Activated CD4-positive, alpha-beta T cell treated with anti-CD3 and anti-CD28 coated beads for 36 hours (primary cell): ENCODE results near the gene CEP83. TPM values are rescaled to one million over a fixed set of nuclear protein-coding genes. Genes with fewer than 3 reads are reported as not detected.

Source experiments
- ATAC-seq: fragments of 200-7000 bp; cut with Tn5 transposase; one replicate; pipeline ENCODE4 v1.10.0; 2021; ENCODE audit warnings: mild to moderate bottlenecking, moderate library complexity
- CTCF ChIA-PET: fragments of 350-600 bp; sonication (Branson Sonifier 250); formaldehyde crosslinking; loops from one replicate; lab custom pipeline; 2021; ENCODE audit warnings: antibody characterized with exemption; lab: Charles Lee
- POLR2A ChIA-PET: fragments of 350-600 bp; sonication (Branson Sonifier 250); formaldehyde crosslinking; loops from one replicate; lab custom pipeline; 2021; ENCODE audit warnings: antibody characterized with exemption, inconsistent platforms; lab: Charles Lee
- DNase-seq: peaks from one replicate; pipeline ENCODE4 v3.0.0-alpha.2; 2020
- H3K27ac Mint-ChIP-seq: one replicate; pipeline ENCODE4 v1.8.0; 2021; ENCODE audit warnings: mixed read lengths
- H3K27me3 Mint-ChIP-seq: one replicate; pipeline ENCODE4 v1.8.0; 2021; ENCODE audit warnings: mixed read lengths
- H3K36me3 Mint-ChIP-seq: one replicate; pipeline ENCODE4 v1.8.0; 2021; ENCODE audit warnings: low read depth, mixed read lengths
- H3K4me1 Mint-ChIP-seq: one replicate; pipeline ENCODE4 v1.8.0; 2021; ENCODE audit warnings: mixed read lengths
- H3K4me3 Mint-ChIP-seq: one replicate; pipeline ENCODE4 v1.8.0; 2021; ENCODE audit warnings: mild to moderate bottlenecking, moderate library complexity, mixed read lengths
- H3K9me3 Mint-ChIP-seq: one replicate; pipeline ENCODE4 v1.8.0; 2021; ENCODE audit warnings: low read depth, mixed read lengths
- intact Hi-C, 2 experiments: fragments of 100-400 bp; cut with DNase I in 1 of 2; cut with micrococcal nuclease in 1 of 2; formaldehyde crosslinking; loops; one replicate each; pipeline versions ENCODE4 v1.14.2 to v1.15.1; 2022 to 2024; cut with DNase I, micrococcal nuclease
- total RNA-seq, 2 experiments: library from RNA; stranded (reverse); gene quantifications; one replicate each; pipeline ENCODE4 v1.2.3, GENCODE V29; 2021

CEP83 gene
- total RNA-seq, 2 experiments from 2014 or later, result 21.9 to 22.6 TPM

DNA sequence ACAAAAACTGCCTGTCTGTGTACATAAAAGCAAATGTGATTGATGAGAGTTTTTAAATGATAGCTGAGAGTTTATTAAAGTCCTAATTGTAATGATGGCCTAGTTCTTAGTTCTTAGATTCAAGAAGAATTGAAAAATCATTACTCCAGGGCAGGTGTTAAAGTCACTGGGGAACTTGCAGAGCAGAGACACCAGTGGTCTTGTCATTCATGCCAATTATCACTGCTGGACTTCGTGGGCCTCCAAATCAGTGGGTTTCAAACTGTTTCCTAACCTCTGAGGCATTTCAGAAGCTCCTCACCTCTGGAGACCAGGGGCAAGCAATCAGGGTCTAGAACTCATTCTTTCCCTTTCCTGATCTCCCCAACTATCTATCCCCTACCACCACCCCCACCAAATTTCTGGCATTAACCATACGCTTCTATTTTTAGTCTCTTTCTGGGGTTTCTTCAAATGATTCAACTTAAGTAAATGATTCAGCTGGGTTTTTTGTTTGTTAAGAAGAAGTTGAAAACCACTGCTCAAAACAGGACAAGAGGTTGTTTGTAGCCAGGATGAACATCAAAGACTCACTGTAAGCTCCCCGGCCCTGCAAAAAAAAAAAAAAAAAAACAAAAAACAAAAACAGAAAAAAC lies 80.1 kb downstream of the CEP83 start:
- ATAC-seq (peak; percentile 78), DNase-seq (peak; percentile 17)
- Mint-ChIP-seq H3K27me3 (no peaks in the 10 kb centered on the region), H3K36me3 (peaks cover 47% of the 10 kb centered on the region), H3K4me1 (peaks cover 33% of the 10 kb centered on the region), H3K27ac (peak overlapping the region; percentile 16), H3K9me3 (peaks cover 6% of the 10 kb centered on the region), H3K4me3 (no peak overlapping the region)
- CTCF ChIA-PET, result interaction anchor here (0.7 to 0.8 kb wide), 2 partner anchors 79 to 182 kb away, joined by 3 read pairs; no protein-coding TSS in a partner anchor
- POLR2A ChIA-PET, result interaction anchor here (1.1 kb wide), 1 partner anchor 79 kb away, joined by 3 read pairs; no protein-coding TSS in a partner anchor
- intact Hi-C loops, result loop anchor here in 1 of 2 experiments (10.0 kb wide), 1 partner anchor 1455 kb away; the partner anchor contains the start of gene EEA1

DNA sequence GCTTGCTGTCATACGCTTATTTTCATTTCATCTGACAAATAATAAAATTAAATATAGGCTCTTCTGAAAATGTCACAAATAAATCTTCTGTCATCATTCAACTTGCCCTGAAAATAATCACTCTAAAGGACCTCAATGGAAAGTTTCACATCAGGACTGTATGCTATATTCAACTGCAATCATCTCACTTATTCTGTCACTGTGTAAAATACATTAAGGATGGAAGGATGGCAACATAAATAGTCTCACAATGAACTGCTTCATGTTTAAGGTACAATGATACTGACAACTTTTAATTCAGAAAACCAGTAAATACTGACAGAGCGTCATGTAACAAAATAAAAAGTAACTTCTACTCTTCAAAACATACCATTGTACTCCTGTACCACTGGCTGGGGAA lies 82.1 kb downstream of the CEP83 start:
- DNase-seq, result no peak
- ChIA-PET POLR2A (no interaction called here), CTCF (no interaction called here)
- intact Hi-C loops, result loop anchor here in 1 of 2 experiments (10.0 kb wide), 1 partner anchor 1453 kb away; the partner anchor contains the start of gene EEA1
- Mint-ChIP-seq H3K9me3 (no peaks in the 10 kb centered on the region), H3K36me3 (peaks cover 43% of the 10 kb centered on the region), H3K4me3 (no peak overlapping the region), H3K4me1 (peaks cover 44% of the 10 kb centered on the region), H3K27me3 (no peaks in the 10 kb centered on the region), H3K27ac (no peak overlapping the region)
- no peak for ATAC-seq

DNA sequence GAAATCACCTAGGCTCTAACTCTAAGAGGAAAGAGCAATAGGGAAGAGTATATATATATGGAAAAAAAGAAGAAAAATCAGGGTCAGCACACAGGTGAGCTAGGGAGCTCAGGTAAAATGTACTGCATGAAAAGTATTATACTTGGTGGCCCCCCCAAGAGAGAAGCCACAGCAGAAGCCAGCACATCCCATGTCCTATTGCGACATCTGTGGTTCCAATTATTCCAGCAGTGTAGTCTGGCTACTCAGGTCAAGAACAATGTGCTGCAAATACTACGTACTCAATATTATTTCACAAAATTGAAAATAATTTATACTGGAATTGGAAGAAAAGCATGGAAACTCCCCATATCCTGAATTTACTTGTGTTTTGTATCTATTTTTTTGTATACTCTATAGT lies 85.5 kb downstream of the CEP83 start:
- intact Hi-C loops, result loop anchor here in 1 of 2 experiments (5.0 to 10.0 kb wide), 3 partner anchors 248 to 1449 kb away; partner anchors contain the start of gene EEA1
- CTCF ChIA-PET, result no interaction called here
- no peak for DNase-seq
- H3K27me3 Mint-ChIP-seq, result no peaks in the 10 kb centered on the region
- H3K9me3 Mint-ChIP-seq, result no peaks in the 10 kb centered on the region
- no peak overlapping the region for H3K4me3 Mint-ChIP-seq
- no peak for ATAC-seq
- POLR2A ChIA-PET, result no interaction called here
- peaks cover 26% of the 10 kb centered on the region for H3K4me1 Mint-ChIP-seq
- H3K27ac Mint-ChIP-seq, result peak overlapping the region; percentile 47
- peaks cover 40% of the 10 kb centered on the region for H3K36me3 Mint-ChIP-seq

DNA sequence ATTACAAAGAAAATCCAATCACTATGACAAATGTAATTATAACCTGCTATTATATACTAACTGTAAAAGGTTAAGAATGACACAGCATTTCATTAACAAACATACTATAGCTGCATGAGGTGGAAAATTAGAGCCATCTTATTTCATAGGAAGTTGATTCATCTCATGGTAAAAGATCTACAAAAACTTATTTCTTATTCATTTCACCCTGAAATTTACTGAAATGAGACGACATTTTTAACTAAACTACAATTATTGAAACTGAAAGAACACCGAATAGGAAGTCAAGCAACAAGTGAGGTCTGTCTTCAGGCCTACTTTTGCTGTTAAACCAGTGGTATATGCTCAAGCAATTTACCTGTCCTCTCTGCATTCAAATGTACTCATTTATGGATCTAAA lies 87.2 kb downstream of the CEP83 start:
- CTCF ChIA-PET, result interaction anchor here (1.1 to 1.5 kb wide), 2 partner anchors 67 to 271 kb away, joined by 3 to 4 read pairs; no protein-coding TSS in a partner anchor
- Mint-ChIP-seq H3K36me3 (peaks cover 40% of the 10 kb centered on the region), H3K9me3 (no peaks in the 10 kb centered on the region), H3K27ac (peak overlapping the region; percentile 80), H3K4me1 (peaks cover 26% of the 10 kb centered on the region), H3K4me3 (no peak overlapping the region), H3K27me3 (no peaks in the 10 kb centered on the region)
- no peak for DNase-seq
- intact Hi-C loops, result loop anchor here (1.0 to 10.0 kb wide), 10 partner anchors 46 to 1448 kb away; partner anchors contain the start of gene EEA1 (in 1 of the 2)
- ATAC-seq, result peak; percentile 93
- POLR2A ChIA-PET, result interaction anchor here (0.5 to 1.0 kb wide), 2 partner anchors 164 to 1760 kb away, joined by 3 read pairs; no protein-coding TSS in a partner anchor

DNA sequence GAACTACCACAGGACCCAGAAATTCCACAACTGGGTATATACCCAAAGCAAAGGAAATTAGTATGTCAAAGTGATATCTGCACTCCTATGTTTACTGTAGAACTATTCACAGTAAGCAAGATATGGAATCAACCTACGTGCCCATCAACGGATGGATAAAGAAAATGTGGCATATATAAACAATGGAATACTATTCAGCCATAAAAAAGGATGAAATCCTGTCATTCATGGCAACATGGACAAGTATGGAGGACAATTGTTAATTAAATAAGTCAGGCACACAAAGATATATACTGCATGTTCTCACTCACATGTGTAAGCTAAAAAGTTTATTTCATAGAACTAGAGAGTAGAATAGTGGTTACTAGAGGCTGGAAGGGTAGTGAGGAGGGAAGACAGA lies 97.0 kb downstream of the CEP83 start:
- no peak for ATAC-seq
- peaks cover 71% of the 10 kb centered on the region for H3K36me3 Mint-ChIP-seq
- POLR2A ChIA-PET, result no interaction called here
- H3K4me3 Mint-ChIP-seq, result no peak overlapping the region
- CTCF ChIA-PET, result interaction anchor here (0.6 kb wide), 1 partner anchor 186 kb away, joined by 3 read pairs; no protein-coding TSS in a partner anchor
- no peak for DNase-seq
- intact Hi-C loops, result loop anchor here in 1 of 2 experiments (5.0 kb wide), 1 partner anchor 45 kb away; no protein-coding TSS in a partner anchor
- no peak overlapping the region for H3K27ac Mint-ChIP-seq
- H3K9me3 Mint-ChIP-seq, result peaks cover 24% of the 10 kb centered on the region
- no peaks in the 10 kb centered on the region for H3K4me1 Mint-ChIP-seq
- H3K27me3 Mint-ChIP-seq, result no peaks in the 10 kb centered on the region

DNA sequence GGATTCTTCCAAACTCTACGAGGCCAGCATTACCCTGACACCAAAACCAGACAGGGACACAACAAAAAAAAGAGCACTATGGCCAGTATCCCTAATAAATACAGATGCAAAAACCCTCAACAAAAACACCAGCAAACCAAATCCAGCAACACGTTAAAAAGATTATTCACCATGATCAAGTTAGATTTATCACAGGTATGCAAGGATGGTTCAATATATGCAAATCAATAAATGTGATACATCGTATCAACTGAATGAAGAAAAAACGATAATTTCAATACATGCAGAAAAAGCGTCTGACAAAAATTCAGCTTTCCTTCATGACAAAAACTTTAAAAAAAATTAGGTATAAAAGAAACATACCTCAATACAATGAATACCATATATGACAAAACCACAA lies 99.9 kb downstream of the CEP83 start:
- Mint-ChIP-seq H3K9me3 (peaks cover 30% of the 10 kb centered on the region), H3K4me1 (no peaks in the 10 kb centered on the region), H3K27me3 (no peaks in the 10 kb centered on the region), H3K36me3 (peaks cover 77% of the 10 kb centered on the region), H3K4me3 (no peak overlapping the region), H3K27ac (no peak overlapping the region)
- ChIA-PET CTCF (interaction anchor here (1.4 kb wide), 1 partner anchor 225 kb away, joined by 5 read pairs; no protein-coding TSS in a partner anchor), POLR2A (no interaction called here)
- DNase-seq, result no peak
- ATAC-seq, result no peak
- intact Hi-C loops, result loop anchor here in 1 of 2 experiments (5.0 kb wide), 1 partner anchor 42 kb away; no protein-coding TSS in a partner anchor

DNA sequence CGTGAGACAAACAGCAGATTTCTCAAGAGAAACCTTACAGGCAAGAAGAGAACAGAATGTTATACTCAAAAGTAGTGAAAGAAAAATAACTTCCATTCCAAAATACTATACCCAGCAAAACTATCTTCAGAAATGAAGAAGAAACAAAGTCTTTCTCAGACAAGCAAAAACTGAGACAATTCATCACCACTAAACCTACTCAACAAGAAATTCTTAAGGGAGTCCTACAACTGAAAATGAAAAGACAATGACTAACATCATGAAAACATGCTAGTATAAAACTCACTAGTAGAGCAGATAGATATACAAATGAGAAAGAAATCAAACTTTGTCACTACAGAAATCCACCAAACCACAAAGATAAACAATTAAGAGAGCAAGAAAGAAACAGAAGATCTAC lies 106.5 kb downstream of the CEP83 start:
- ChIA-PET CTCF (interaction anchor here (1.0 kb wide), 1 partner anchor 12 kb away, joined by 6 read pairs; no protein-coding TSS in a partner anchor), POLR2A (no interaction called here)
- H3K4me1 Mint-ChIP-seq, result peaks cover 6% of the 10 kb centered on the region
- ATAC-seq (peak; percentile 36), DNase-seq (no peak)
- H3K9me3 Mint-ChIP-seq, result peaks cover 42% of the 10 kb centered on the region
- H3K27me3 Mint-ChIP-seq, result no peaks in the 10 kb centered on the region
- H3K36me3 Mint-ChIP-seq, result peaks cover 90% of the 10 kb centered on the region
- no peak overlapping the region for H3K4me3 Mint-ChIP-seq
- no peak overlapping the region for H3K27ac Mint-ChIP-seq
- intact Hi-C loops, result no loop called here

DNA sequence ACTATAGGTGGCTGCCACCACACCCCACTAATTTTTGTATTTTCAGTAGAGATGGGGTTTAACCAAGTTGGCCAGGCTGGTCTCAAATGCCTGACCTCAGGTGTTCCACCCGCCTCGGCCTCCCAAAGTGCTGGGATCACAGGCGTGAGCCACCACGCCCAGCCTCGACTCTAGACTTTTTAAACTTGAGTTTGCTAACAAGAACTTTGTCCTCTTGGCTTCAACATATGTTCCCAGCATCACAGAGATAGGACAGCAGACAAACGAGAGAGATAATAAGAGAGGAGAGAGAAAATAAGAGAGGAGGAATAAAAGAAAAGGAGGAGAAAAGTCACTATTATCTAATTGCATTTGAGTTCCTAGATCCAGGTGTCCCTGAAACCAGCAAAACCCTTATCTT lies 119.1 kb downstream of the CEP83 start:
- Mint-ChIP-seq H3K4me3 (no peak overlapping the region), H3K4me1 (no peaks in the 10 kb centered on the region), H3K27ac (no peak overlapping the region), H3K27me3 (no peaks in the 10 kb centered on the region), H3K9me3 (no peaks in the 10 kb centered on the region), H3K36me3 (peaks cover 37% of the 10 kb centered on the region)
- POLR2A ChIA-PET, result no interaction called here
- DNase-seq (no peak), ATAC-seq (no peak)
- CTCF ChIA-PET, result interaction anchor here (0.7 kb wide), 1 partner anchor 17 kb away, joined by 3 read pairs; no protein-coding TSS in a partner anchor
- intact Hi-C loops, result no loop called here

DNA sequence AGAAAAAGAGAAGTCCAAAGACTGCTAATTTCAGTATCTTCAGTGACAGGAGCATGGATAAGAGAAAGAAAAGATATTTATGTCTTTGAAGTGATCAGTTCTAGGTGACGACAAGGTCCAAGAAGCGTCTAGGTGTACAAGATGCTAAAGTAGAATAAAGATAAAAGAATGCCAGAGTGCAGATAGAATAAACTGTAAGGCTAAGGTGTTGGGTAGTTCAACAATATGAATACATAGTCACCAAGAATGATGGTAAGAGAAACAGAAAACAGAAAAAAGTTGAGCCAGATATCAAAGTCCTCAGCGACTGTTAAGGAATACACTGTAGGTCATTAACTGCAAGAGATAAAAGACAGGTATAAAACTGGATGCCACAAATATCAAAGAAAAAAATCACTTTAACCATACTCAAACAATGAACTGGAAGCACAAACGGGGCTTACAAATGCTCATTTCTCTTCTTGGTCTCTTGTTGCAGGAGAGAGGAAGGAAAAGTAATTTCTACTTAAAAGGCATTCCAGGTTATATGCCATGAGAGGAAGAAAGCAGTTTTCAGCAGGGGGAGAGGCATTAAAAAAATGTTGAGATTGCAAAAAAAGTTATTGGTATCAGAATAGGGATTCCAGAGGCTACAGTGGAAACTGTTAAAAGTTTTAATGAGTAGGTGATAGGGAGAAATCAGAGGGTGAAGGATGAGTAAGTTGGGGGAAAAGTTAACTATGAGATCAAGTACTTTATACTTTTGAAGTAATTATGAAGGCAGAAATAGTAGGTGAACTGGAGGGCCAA lies 121.5 kb downstream of the CEP83 start:
- intact Hi-C loops, result no loop called here
- no peak for ATAC-seq
- no peak overlapping the region for H3K27ac Mint-ChIP-seq
- H3K36me3 Mint-ChIP-seq, result peaks cover 25% of the 10 kb centered on the region
- ChIA-PET POLR2A (no interaction called here), CTCF (no interaction called here)
- no peak overlapping the region for H3K4me3 Mint-ChIP-seq
- no peaks in the 10 kb centered on the region for H3K27me3 Mint-ChIP-seq
- DNase-seq, result no peak
- H3K4me1 Mint-ChIP-seq, result no peaks in the 10 kb centered on the region
- no peaks in the 10 kb centered on the region for H3K9me3 Mint-ChIP-seq

DNA sequence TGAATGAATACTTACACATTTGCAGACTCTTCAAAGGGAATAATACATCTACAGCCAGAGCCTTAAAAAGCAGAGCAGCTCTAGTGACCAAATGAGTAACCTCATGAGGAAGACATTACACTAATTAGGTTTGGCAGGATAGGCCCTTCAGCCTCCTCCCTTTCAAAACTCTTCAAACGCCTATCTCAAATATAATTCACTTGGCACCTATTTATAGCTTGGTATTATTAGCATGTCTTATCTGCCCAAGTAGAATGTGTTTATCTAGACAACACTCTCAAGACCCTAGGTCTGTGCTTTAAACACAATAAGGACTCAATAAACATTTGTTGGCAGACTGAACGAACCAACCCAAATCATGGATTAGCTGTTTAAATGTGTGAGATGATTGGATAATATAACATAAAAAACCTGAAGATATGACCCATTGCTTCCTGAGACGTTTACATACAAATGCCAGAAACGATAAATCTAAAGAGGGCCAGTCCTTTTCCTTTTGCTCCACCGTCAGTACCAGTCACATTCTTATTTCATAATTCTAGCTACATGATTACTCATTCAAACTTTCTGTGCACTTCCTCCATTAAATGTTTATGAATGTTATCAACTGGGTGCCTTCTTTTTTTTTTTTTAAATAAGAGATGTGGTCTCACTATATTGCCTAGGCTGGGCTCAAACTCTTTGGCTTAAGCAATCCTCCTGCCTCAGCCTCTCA lies 123.3 kb downstream of the CEP83 start:
- intact Hi-C loops, result no loop called here
- no peaks in the 10 kb centered on the region for H3K4me1 Mint-ChIP-seq
- ChIA-PET POLR2A (no interaction called here), CTCF (interaction anchor here (0.6 to 1.5 kb wide), 2 partner anchors 156 to 198 kb away, joined by 3 read pairs; no protein-coding TSS in a partner anchor)
- no peak overlapping the region for H3K27ac Mint-ChIP-seq
- no peaks in the 10 kb centered on the region for H3K27me3 Mint-ChIP-seq
- no peaks in the 10 kb centered on the region for H3K9me3 Mint-ChIP-seq
- H3K4me3 Mint-ChIP-seq, result no peak overlapping the region
- DNase-seq (no peak), ATAC-seq (no peak)
- peaks cover 27% of the 10 kb centered on the region for H3K36me3 Mint-ChIP-seq

DNA sequence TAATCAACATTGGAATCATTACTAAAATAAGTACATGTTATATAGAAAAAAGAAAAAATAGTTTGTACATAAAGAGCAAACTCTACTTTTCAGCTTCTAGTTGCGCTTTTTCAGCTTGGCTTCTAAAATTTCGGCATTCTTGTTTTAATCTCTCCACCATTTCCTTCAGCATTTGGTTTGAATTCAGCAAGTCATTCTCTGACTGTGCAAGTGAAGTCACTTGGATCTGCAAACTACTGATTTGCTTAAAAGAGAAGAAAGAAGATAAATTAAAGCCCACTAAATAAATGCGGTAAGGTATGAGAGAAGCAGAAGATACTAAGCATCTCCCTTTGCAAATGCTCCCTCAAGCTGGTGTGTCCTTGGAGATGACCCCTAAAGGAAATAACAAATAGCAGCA lies 126.3 kb downstream of the CEP83 start:
- Mint-ChIP-seq H3K27me3 (no peaks in the 10 kb centered on the region), H3K27ac (no peak overlapping the region), H3K4me3 (no peak overlapping the region), H3K9me3 (no peaks in the 10 kb centered on the region), H3K4me1 (no peaks in the 10 kb centered on the region), H3K36me3 (peaks cover 31% of the 10 kb centered on the region)
- POLR2A ChIA-PET, result no interaction called here
- CTCF ChIA-PET, result no interaction called here
- DNase-seq (no peak), ATAC-seq (no peak)
- intact Hi-C loops, result no loop called here
